ENCODE measurements around the gene CD8A.

Gene CD8A

DNA sequence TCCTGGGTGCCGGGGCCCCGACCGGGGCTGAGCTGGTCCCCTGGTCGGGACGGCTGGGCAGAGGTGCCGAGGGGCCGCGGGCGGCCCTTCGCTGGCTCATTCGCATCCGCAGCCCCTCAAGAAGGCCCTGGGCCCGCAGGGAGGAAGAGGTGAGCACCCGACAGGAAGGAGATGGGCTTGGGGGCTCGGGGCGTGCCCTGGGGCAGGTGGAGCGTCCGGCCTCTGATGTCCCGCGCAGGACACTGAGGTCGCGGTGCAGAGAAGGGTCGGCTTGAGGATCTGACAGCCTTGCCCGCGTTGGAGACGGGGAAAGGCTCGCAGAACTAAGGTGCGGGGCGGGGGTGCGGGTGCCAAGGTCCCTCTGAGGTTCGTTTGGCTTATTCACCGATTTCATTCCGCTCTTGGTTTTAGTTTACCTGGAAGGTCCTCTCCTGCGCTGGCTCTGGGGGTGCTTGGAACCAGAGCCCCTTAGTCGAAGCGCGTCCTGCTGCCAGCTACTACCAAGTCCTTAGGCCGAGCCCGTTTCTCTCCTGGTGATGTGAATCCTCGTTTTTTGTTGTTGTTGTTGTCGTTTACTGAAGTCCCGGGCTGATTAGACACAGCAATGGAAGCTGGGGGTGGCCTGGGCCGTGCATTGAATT lies 18.9 kb upstream of the CD8A start:
- DNase-seq (ENCODE audit: insufficient read length, low spot score) = no peak
- no peak for FAIRE-seq

- FAIRE-seq (peak; percentile 99), DNase-seq (ENCODE audit: insufficient read length, low spot score) (peak; percentile 97)
These were observed 17.8 kb upstream of the CD8A start for GRCh38 chr2:86808315-86809161.

DNA sequence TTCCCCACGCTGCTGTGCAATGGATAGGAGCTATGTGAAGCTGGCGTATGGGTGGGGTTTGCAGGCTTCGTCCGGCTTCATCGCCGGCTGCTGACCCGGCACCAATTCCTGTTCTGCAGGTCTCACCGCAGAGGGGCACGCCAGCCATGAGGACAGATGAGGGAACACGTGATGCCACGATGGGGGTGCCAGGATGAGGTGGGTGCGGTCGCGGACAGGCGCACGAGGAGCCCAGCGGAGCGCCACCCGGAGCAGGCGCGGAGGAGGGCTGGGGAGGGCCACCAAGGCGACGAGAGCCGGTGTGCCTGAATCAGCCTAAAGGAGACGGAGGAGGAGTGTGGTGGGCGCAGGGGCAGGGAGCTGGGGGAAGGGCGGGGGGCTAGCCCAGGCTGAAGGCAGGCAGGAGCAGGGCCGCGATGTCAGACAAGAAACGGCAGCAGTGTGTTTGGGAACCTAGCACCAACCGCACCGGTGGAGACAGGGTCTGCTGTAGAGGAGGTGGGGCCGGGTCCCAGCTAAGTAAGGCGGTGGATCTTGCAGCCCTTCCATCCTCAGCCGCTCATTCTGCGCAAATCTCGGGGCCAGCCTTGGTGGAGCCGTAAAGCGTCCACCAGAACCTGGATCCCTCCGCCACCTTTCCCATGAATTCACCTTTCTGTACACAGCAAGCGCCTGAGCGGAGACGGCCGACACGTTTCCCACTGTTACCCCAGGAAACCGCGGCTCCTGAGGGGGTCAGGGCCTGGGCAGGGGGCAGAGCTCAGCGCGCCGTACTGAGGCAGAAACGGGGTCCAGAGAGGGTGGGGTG lies 17.0 kb upstream of the CD8A start:
- FAIRE-seq = no peak
- DNase-seq (ENCODE audit: insufficient read length, low spot score) = peak; percentile 76

- FAIRE-seq = no peak
- no peak for DNase-seq (ENCODE audit: insufficient read length, low spot score)
These were observed 16.4 kb upstream of the CD8A start for GRCh38 chr2:86807133-86807467.

DNA sequence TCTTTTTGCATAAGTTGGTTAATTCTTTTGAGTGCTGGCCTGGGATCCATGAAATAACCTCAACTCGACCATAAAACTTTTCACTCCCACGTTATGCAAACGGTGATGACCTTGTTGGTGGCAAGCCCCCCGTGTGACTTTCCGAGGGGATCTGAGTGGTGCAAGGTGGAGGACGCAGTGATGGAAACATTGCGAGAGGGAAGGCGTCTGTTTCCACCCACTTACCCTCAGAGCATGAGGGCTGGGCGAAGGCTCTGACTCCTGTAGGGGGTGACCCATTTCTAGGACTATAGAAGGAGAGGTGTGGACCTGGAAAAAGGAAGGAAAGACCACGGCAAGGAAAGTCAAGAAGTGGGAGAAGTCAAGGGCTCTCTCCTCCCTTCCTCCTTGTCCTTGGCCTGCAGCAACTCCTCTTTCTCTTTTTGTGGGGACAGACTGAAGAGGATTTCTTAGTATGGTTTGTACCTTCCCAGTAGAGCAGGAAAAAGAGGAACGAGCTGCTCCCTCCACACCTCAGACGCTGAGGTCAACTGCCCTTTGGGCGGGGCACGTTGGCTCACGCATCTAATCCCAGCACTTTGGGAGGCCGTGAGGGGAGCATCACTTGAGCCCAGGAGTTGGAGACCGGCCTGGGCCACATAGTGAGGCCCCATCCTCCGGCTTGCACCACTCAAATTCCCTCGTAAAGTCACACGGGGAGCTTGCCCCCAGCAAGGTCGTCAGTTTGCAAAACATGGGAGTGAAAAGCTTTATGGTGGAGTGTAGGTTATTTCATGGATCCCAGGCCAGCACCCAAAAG lies 15.5 kb upstream of the CD8A start:
- FAIRE-seq = no peak
- no peak for DNase-seq (ENCODE audit: insufficient read length, low spot score)

- FAIRE-seq (no peak), DNase-seq (ENCODE audit: insufficient read length, low spot score) (no peak)
These were observed 10.3 kb upstream of the CD8A start for GRCh38 chr2:86800856-86801567.

DNA sequence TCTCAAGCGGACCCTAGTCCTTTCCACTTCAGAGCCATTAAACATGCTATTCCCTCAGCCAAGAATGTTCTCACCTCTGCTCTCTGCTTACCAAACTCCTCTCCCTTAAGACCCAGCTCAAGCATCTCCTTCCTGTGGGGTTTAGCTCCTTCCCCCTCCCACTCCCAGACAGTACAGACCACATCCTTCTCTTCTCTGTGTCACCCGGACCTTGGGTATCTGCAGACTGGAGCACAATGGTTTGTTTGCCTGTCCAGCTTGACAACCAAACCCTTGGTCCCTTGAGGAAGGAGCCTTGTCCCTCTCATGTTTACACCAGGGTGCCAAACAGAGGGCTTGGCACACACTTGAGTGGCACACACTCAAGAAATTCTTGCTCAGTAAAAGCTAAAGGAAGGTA lies 4.1 kb upstream of the CD8A start:
- DNase-seq (ENCODE audit: insufficient read length, low spot score) = no peak
- no peak for FAIRE-seq

DNA sequence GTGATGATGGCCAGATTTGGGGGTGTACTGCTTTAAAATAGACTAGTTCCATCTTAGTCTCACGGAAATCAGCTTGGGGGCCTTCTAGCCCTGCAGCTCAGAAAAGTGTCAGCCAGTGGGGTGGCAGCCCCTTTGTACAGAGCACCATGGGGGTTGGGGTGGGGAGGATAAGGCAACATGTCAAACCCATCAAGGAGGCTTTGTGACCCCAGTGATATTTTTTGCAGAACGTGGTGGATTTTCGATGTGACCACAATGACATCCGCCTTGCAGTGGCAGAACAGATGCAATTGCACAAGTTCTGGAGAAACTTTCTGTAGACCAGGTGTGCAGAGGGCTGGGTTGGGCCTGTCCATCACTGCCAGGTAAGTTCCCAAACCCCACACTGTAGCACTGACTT lies 3.0 kb upstream of the CD8A start:
- DNase-seq (ENCODE audit: insufficient read length, low spot score) = no peak
- FAIRE-seq = no peak

- DNase-seq (ENCODE audit: insufficient read length, low spot score) (no peak), FAIRE-seq (peak; percentile 65)
These were observed 860 bp upstream of the CD8A start for GRCh38 chr2:86791573-86791972.

DNA sequence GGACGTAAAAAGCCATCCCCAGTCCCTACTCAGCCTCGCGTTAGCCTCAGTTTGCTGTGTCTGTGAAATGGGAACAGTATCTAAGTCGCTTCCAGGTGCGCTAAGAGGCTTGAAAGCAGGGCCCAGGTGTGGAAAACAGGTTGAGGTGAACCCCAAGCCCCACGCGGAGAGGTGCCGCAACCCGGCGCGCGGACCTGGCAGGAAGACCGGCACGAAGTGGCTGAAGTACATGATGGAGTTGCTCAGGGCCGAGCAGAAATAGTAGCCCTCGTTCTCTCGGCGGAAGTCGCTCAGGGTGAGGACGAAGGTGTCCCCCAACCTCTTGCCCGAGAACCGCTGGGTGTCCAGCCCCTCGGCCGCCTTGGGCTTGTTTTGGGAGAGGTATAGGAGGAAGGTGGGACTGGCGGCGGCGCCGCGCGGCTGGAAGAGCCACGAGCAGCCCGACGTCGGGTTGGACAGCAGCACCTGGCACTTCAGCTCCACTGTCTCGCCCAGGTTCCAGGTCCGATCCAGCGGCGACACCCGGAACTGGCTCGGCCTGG lies 508 bp downstream of the CD8A start:
- no peak for DNase-seq (ENCODE audit: insufficient read length, low spot score)

GRCh38 chr2:86789687-86790133 lies 1.0 kb downstream of the CD8A start:
- FAIRE-seq (no peak), DNase-seq (ENCODE audit: insufficient read length, low spot score) (no peak)

More for the DNA sequence above, 508 bp downstream of the CD8A start:
- no peak for FAIRE-seq

DNA sequence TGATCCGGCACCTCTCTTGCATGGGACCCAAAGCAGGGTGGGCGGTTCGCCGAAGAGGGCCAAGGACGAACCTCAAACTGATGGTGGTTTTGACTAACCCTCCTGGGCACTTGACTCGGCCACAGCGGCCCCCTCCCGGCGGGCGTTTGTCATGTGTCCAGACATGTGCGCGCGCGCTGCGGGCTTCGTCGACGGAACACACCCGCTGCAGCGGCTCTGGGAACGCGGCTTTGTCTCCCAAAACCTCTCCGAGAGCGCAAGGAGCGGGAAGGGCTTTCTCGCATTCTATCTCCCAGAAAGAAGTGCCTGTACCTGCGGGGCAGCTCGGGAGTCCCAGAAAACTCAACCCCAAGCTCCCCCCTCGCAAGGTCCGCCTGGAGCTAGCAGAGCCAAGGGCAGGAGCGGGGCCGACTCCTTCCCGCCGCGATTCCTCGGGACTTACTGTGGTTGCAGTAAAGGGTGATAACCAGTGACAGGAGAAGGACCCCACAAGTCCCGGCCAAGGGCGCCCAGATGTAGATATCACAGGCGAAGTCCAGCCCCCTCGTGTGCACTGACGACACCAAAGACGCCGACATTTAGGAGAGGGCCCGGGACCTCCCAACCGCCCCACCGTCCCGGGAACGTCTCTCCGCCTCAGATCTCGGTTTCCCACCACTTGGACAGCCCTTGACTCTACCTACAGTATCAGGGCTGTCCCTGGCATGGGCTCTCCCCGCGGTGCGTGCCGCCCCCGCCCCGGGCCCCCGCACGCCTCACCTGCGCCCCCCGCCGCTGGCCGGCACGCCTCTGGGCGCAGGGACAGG lies 1.6 kb downstream of the CD8A start:
- FAIRE-seq (no peak), DNase-seq (ENCODE audit: insufficient read length, low spot score) (no peak)

DNA sequence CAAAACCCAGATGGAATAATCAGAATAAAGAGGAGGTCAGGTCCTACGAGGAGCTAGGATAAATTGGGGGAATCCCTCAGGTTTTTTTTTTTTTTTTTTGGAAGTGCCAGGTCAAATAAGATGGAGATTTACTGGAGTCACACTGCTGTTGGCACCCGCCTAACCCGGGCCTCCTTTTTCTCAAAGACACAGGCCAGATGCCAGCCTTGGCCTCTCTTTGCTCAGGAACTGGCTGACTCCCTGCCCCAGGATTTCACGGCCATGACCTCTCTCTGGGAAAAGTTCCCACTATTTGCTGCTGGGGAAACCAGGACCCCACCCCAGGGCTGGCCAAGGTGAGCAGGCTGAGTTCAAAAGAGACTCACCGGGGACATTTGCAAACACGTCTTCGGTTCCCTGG lies 2.5 kb downstream of the CD8A start:
- no peak for FAIRE-seq
- DNase-seq (ENCODE audit: insufficient read length, low spot score) = no peak

DNA sequence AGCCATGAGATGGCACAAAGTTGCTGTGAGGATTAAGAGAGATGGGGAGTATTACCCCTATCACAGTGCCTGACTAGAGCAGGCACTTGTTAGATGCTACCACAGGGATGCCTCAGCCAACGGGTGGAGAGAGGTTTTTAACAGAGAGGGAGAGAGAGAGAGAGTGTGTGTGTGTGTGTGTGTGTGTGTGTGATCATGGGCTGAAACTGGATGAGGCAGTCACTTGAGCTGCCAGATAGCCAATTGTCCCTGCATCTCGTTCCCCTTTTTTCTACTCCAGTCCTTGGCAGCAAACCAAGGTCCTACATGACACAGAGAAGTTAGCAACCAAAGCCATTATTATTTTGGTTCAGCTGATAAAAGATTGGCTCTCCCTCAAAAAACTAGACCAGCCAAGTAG lies 3.0 kb downstream of the CD8A start:
- DNase-seq (ENCODE audit: insufficient read length, low spot score) (no peak), FAIRE-seq (no peak)

GRCh38 chr2:86786001-86786536 lies 4.6 kb downstream of the CD8A start:
- peak; percentile 72 for FAIRE-seq
- no peak for DNase-seq (ENCODE audit: insufficient read length, low spot score)

- FAIRE-seq (peak; percentile 26), DNase-seq (ENCODE audit: insufficient read length, low spot score) (no peak)
These were observed 5.3 kb downstream of the CD8A start for GRCh38 chr2:86785456-86785855.

DNA sequence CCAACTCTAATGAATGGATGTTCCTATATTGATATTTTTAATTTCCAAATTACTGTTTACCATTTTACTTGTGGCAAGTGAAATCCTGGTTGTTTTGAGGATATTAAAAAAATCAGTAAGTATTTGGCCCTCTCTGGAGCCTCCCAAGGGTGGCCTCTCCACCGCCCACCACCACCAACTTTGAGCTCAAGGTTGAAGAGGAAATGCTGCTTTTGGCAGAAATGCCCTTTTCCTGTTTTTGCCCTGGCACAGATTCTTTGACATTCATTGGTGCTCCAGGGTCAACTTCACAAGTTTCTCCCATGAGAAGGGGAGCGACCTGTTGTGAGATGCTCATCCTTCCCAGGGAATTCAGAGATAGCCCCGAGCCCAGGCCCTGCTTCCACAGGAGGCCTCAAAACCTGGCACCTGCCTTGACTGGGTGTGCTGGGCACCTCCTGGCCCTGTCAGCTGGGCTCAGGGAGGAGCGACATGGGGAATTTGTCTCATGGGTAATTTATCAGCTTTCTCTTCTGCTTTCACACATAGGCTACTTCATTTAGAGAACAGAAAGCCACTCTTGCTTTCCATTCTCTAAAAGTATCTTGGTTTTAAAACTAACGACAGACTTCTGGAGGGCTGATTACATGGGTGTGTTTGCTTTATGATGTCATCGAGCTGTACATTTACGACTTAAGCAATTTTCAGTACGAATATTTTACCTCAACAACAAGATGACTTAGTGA lies 6.9 kb downstream of the CD8A start:
- FAIRE-seq (no peak), DNase-seq (ENCODE audit: insufficient read length, low spot score) (no peak)

DNA sequence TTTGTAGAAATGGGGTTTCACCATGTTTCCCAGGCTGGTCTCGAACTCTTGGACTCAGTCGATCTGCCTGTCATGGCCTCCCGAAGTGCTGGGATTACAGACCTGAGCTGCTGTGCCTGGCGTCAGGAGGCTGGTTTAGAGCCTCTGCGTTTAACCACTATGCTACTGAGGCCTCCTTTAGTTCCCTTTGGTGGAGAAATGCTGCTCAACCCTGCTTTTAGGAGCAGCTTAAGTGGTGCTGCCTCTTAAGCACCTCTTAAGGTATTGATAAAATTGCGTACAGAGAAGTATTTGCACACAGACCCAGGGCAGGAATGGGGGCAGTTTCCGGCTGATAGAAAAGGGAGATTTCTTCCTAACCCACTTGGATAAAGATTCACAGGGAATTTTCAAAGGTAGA lies 8.0 kb downstream of the CD8A start:
- FAIRE-seq (no peak), DNase-seq (ENCODE audit: insufficient read length, low spot score) (no peak)

Data from HTR-8/SVneo (cell line).